Activated CD4-positive, alpha-beta T cell treated with anti-CD3 and anti-CD28 coated beads for 36 hours (primary cell): ENCODE results near the gene PCGF5. TPM values are rescaled to one million over a fixed set of nuclear protein-coding genes. Genes with fewer than 3 reads are reported as not detected.

Experiments used
- ATAC-seq: fragments of 200-7000 bp; cut with Tn5 transposase; one replicate; pipeline ENCODE4 v1.10.0; 2021; ENCODE audit warnings: mild to moderate bottlenecking, moderate library complexity
- CTCF ChIA-PET: fragments of 350-600 bp; sonication (Branson Sonifier 250); formaldehyde crosslinking; loops from one replicate; lab custom pipeline; 2021; ENCODE audit warnings: antibody characterized with exemption; lab: Charles Lee
- POLR2A ChIA-PET: fragments of 350-600 bp; sonication (Branson Sonifier 250); formaldehyde crosslinking; loops from one replicate; lab custom pipeline; 2021; ENCODE audit warnings: antibody characterized with exemption, inconsistent platforms; lab: Charles Lee
- DNase-seq: peaks from one replicate; pipeline ENCODE4 v3.0.0-alpha.2; 2020
- H3K27ac Mint-ChIP-seq: one replicate; pipeline ENCODE4 v1.8.0; 2021; ENCODE audit warnings: mixed read lengths
- H3K27me3 Mint-ChIP-seq: one replicate; pipeline ENCODE4 v1.8.0; 2021; ENCODE audit warnings: mixed read lengths
- H3K36me3 Mint-ChIP-seq: one replicate; pipeline ENCODE4 v1.8.0; 2021; ENCODE audit warnings: low read depth, mixed read lengths
- H3K4me1 Mint-ChIP-seq: one replicate; pipeline ENCODE4 v1.8.0; 2021; ENCODE audit warnings: mixed read lengths
- H3K4me3 Mint-ChIP-seq: one replicate; pipeline ENCODE4 v1.8.0; 2021; ENCODE audit warnings: mild to moderate bottlenecking, moderate library complexity, mixed read lengths
- H3K9me3 Mint-ChIP-seq: one replicate; pipeline ENCODE4 v1.8.0; 2021; ENCODE audit warnings: low read depth, mixed read lengths
- intact Hi-C, 2 experiments: fragments of 100-400 bp; cut with DNase I in 1 of 2; cut with micrococcal nuclease in 1 of 2; formaldehyde crosslinking; loops; one replicate each; pipeline versions ENCODE4 v1.14.2 to v1.15.1; 2022 to 2024; cut with DNase I, micrococcal nuclease
- total RNA-seq, 2 experiments: library from RNA; stranded (reverse); gene quantifications; one replicate each; pipeline ENCODE4 v1.2.3, GENCODE V29; 2021

Gene PCGF5
- total RNA-seq, 2 experiments from 2014 or later: 36.5 to 44.3 TPM

DNA sequence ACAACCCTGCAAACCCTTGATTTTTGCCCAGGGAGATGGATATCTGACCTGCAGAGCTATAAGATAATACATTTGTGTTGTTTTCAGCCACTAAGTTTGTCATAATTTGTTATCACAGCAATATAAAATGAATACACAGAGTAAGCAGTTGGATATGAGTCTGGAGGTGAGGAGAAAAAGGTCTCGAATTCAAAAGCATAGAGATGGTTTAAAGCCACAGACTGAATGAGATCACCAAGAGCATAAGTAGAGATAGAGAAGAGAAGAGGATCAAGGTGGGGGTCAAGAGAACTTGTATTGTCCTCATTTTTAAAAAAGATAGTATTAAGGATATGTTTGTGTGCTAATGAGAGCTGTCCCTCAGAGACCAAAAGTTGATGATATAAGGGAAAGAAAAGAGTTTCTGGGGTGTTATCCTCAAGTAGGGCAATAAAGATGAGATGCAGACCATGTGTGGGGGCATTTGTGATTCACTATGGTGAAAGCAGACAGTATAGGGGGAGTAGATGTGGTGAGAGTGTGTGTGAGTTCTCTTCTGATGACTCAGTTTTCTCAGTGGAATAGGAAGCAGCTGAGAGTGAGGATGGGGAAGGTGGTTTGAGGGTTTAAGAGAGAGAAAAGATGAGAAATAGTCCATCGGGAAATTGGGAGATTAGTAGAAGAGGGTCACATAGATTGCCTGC is 25.8 kb upstream of the PCGF5 start:
- ATAC-seq (peak; percentile 82), DNase-seq (peak; percentile 36)
- CTCF ChIA-PET: interaction anchor here (0.6 to 1.5 kb wide), 2 partner anchors 178 to 189 kb away, joined by 3 to 4 read pairs; no protein-coding TSS in a partner anchor
- Mint-ChIP-seq H3K36me3 (peaks cover 12% of the 10 kb centered on the region), H3K4me3 (no peak overlapping the region), H3K9me3 (peaks cover 4% of the 10 kb centered on the region), H3K27ac (peak overlapping the region; percentile 17), H3K27me3 (no peaks in the 10 kb centered on the region), H3K4me1 (peaks cover 83% of the 10 kb centered on the region)
- intact Hi-C loops: loop anchor here in 1 of 2 experiments (5.0 to 10.0 kb wide), 2 partner anchors 603 to 1400 kb away; partner anchors contain the start of genes KIF11 and TNKS2
- POLR2A ChIA-PET: interaction anchor here (0.6 to 0.9 kb wide), 2 partner anchors 29 to 1107 kb away, joined by 3 to 5 read pairs; no protein-coding TSS in a partner anchor

DNA sequence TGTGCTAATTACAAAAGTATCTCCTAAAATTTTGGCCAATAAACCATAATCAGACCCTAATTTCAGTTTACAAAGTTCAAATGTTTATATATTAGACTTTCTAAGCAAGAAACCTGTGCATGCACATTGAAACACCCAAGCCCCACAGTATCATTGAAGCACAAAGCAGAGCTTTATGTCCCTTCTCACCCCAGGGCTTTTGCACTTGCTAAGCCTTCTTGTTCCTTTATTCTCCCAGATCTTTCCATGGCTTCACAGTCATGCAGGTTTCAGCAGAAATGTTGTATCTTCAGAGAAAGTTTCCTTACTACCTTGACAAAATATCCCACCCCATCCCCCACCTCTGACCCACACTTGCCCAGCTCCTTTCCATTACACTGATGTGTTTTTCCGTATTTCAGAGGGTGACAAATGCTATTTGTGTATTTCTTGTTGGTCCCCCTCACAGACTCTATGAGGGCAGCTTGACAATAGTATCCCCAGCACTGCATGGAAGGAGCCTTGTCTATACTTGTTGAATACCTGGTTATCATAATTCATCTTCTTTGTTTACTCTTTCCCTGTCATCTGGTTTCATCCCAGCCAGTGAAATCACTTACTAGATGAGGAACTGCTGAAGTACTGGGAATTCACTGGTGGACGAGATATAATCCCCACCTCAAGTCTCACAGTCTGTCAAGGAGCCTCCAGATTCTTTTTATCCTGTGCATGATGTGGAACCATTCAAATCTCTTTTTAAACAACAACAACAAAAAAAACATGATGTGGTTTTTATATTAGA is 24.0 kb upstream of the PCGF5 start:
- Mint-ChIP-seq H3K4me3 (no peak overlapping the region), H3K9me3 (peaks cover 4% of the 10 kb centered on the region), H3K27ac (peak overlapping the region; percentile 28), H3K36me3 (peaks cover 12% of the 10 kb centered on the region), H3K27me3 (no peaks in the 10 kb centered on the region), H3K4me1 (peaks cover 83% of the 10 kb centered on the region)
- no peak for ATAC-seq
- ChIA-PET POLR2A (interaction anchor here (0.6 kb wide), 1 partner anchor 26 kb away, joined by 3 read pairs; no protein-coding TSS in a partner anchor), CTCF (no interaction called here)
- no peak for DNase-seq
- intact Hi-C loops: loop anchor here in 1 of 2 experiments (5.0 to 10.0 kb wide), 2 partner anchors 601 to 1398 kb away; partner anchors contain the start of genes KIF11 and TNKS2

DNA sequence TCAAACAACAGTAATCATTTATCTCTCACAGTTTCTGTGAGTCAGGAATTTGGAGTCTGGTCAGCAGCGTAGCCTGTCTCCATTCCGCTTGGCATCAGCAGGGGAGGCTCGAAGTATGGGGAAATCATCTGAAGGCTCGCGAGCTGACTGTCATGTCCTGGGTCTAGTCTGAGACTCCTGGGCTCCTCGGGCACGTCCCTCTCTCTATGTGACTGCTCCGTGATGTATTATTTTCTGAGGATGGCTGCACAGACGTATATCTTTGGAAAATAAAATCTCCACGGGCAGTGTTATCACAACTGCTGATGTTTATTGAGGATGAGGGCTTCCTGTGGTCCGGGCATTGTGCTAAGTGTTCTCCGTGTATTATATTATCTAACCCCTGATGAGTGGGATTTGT is 23.3 kb upstream of the PCGF5 start:
- ChIA-PET POLR2A (interaction anchor here (0.6 kb wide), 1 partner anchor 27 kb away, joined by 3 read pairs; no protein-coding TSS in a partner anchor), CTCF (no interaction called here)
- H3K4me3 Mint-ChIP-seq: no peak overlapping the region
- DNase-seq: no peak
- peaks cover 84% of the 10 kb centered on the region for H3K4me1 Mint-ChIP-seq
- ATAC-seq: no peak
- H3K9me3 Mint-ChIP-seq: peaks cover 4% of the 10 kb centered on the region
- H3K27ac Mint-ChIP-seq: peak overlapping the region; percentile 28
- H3K36me3 Mint-ChIP-seq: peaks cover 12% of the 10 kb centered on the region
- H3K27me3 Mint-ChIP-seq: no peaks in the 10 kb centered on the region
- intact Hi-C loops: loop anchor here in 1 of 2 experiments (5.0 to 10.0 kb wide), 2 partner anchors 600 to 1398 kb away; partner anchors contain the start of genes KIF11 and TNKS2

DNA sequence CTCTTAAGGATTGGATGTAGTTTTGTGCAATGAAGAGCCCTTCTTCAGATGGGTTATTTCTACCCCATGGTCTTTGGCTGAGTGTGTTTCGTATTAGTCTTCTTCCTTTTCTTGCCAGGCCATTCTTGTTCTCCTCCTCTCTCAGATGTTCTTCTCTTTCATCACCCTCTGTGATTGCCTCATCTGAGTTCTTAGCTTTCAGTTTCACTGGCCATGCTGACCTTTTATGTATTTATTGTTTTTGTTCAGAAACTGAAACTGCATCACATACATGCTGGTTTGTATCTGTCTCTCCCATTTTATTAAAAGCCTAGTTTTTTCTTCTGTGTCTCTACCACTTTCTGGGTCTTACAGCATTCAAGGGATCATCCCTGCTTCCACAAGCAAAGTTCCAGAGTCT is 21.7 kb upstream of the PCGF5 start:
- Mint-ChIP-seq H3K4me1 (peaks cover 82% of the 10 kb centered on the region), H3K27me3 (no peaks in the 10 kb centered on the region), H3K27ac (peak overlapping the region; percentile 82), H3K4me3 (no peak overlapping the region), H3K9me3 (peaks cover 2% of the 10 kb centered on the region), H3K36me3 (peaks cover 9% of the 10 kb centered on the region)
- intact Hi-C loops: loop anchor here in 1 of 2 experiments (5.0 to 10.0 kb wide), 2 partner anchors 599 to 1396 kb away; partner anchors contain the start of genes KIF11 and TNKS2
- ATAC-seq: peak; percentile 30
- ChIA-PET CTCF (no interaction called here), POLR2A (interaction anchor here (0.7 kb wide), 1 partner anchor 35 kb away, joined by 6 read pairs; no protein-coding TSS in a partner anchor)
- peak; percentile 19 for DNase-seq

DNA sequence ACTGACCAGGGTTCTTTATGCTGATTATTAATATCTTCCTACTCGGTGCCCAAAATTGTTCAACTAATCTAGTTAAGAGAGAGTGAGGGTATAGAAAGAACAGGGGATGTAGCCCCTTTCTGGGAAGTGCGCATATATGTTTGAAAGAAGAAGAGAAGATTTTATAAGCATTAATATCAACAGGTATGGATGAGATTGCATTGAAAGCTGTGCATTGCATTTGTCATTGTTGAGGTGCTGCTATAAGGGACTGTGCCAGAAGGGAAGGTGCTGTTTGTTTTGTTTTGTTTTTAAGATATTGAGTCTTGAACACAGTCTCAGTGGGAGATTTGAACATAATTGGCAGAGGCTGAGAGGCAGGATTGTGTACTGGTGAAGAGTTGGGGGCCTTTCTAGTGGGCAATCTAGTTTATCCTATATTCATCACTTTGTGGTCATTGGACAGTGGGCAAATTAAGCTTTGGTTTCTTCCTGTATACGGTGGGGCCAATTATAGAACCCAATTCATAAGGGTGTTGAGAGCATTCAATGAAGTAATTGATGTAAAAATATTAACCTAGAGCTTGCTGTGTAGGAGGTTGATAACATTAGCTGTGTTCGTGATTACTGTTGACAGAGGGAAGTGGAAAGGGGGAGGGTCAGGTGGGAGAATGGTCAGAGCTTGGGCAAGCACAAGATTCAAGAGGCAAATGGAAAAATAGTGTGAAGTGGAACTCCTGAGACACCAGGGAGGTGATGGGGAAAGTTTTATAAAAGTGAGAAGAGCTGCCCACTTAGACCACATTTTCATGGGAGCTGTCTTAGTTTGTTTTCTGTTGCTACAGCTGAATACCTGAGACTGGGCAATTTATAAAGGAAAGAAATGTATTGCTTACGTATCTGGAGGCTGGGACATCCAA is 19.9 kb upstream of the PCGF5 start:
- H3K9me3 Mint-ChIP-seq: no peaks in the 10 kb centered on the region
- no peak for DNase-seq
- H3K27ac Mint-ChIP-seq: peak overlapping the region; percentile 89
- ChIA-PET CTCF (interaction anchor here (0.9 to 1.9 kb wide), 7 partner anchors 10 to 331 kb away, joined by 3 to 6 read pairs (median 4); no protein-coding TSS in a partner anchor), POLR2A (interaction anchor here (1.3 kb wide), 1 partner anchor 37 kb away, joined by 6 read pairs; no protein-coding TSS in a partner anchor)
- H3K36me3 Mint-ChIP-seq: peaks cover 11% of the 10 kb centered on the region
- peak; percentile 1 for ATAC-seq
- peak overlapping the region; percentile 45 for H3K4me3 Mint-ChIP-seq
- no peaks in the 10 kb centered on the region for H3K27me3 Mint-ChIP-seq
- intact Hi-C loops: loop anchor here (1.0 to 5.0 kb wide), 6 partner anchors 20 to 212 kb away; partner anchors contain the start of genes PCGF5 (in 2 of the 2) and HECTD2 (in 1 of the 2)
- peaks cover 83% of the 10 kb centered on the region for H3K4me1 Mint-ChIP-seq

DNA sequence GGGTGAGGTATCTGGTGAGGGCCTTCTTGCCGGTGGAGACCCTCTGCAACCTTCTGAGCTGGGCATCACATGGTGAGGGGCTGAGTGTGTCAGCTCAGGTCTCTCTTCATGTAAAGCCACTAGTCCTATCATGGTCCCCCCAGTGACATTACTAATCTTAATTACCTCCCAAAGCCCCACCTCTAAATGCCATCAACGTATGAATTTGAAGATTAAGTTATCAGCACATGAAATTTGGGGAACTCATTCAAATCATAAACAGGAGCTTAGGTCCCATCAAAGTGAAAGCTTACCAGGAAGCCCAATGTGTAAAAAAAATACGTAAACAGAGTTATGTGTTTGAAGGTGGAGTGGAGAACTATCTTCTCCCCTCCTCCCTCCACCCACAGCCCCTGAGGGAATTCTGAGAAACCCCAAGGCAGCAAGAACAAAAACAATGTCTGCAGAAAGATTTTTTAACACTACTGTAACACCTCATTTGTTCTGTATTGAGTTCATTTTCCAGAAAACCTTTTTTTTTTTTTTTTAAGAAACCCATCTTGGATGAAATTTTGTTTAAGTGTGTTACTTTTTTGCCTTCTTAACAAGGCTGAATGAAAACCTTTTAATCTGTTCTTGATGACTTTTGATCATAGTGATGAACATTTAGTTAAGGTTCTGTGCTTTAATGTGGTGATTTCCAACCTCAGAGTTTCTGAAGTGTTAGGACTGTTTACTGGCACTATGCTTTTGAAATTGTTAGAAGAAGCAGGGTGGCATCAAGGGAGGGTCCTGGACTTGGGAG is 19.1 kb upstream of the PCGF5 start:
- Mint-ChIP-seq H3K9me3 (no peaks in the 10 kb centered on the region), H3K4me1 (peaks cover 88% of the 10 kb centered on the region), H3K27me3 (no peaks in the 10 kb centered on the region), H3K4me3 (peak overlapping the region; percentile 45), H3K36me3 (peaks cover 10% of the 10 kb centered on the region), H3K27ac (peak overlapping the region; percentile 89)
- POLR2A ChIA-PET: interaction anchor here (1.3 kb wide), 1 partner anchor 38 kb away, joined by 6 read pairs; no protein-coding TSS in a partner anchor
- ATAC-seq (peak; percentile 63), DNase-seq (peak; percentile 73)
- intact Hi-C loops: loop anchor here (1.0 to 5.0 kb wide), 6 partner anchors 19 to 211 kb away; partner anchors contain the start of genes PCGF5 (in 2 of the 2) and HECTD2 (in 1 of the 2)
- CTCF ChIA-PET: interaction anchor here (0.9 to 1.9 kb wide), 7 partner anchors 10 to 332 kb away, joined by 3 to 6 read pairs (median 4); no protein-coding TSS in a partner anchor

DNA sequence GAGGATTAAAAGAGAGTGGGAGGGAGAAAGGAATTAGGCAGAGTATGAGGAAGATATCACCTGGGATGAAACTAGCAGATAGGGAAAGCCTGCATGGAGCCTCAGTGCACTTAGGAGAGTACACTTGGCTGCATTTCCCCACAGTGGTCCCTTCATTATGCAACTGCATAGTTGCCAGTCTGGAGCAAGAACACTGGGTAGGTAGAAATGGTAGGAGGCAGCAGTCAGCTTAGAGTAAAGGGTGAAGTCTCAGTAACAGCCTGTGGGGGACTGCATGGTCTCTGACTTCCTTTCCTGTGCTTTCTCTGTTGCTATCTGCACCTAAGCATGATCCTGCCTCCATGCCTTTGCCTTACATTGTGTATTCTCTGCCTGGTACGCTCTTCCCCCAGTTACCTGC is 14.0 kb upstream of the PCGF5 start:
- ATAC-seq (peak; percentile 53), DNase-seq (peak; percentile 17)
- Mint-ChIP-seq H3K36me3 (peaks cover 4% of the 10 kb centered on the region), H3K9me3 (no peaks in the 10 kb centered on the region), H3K4me3 (no peak overlapping the region), H3K27me3 (no peaks in the 10 kb centered on the region), H3K27ac (peak overlapping the region; percentile 51), H3K4me1 (peaks cover 82% of the 10 kb centered on the region)
- intact Hi-C loops: no loop called here
- CTCF ChIA-PET: no interaction called here
- POLR2A ChIA-PET: no interaction called here

DNA sequence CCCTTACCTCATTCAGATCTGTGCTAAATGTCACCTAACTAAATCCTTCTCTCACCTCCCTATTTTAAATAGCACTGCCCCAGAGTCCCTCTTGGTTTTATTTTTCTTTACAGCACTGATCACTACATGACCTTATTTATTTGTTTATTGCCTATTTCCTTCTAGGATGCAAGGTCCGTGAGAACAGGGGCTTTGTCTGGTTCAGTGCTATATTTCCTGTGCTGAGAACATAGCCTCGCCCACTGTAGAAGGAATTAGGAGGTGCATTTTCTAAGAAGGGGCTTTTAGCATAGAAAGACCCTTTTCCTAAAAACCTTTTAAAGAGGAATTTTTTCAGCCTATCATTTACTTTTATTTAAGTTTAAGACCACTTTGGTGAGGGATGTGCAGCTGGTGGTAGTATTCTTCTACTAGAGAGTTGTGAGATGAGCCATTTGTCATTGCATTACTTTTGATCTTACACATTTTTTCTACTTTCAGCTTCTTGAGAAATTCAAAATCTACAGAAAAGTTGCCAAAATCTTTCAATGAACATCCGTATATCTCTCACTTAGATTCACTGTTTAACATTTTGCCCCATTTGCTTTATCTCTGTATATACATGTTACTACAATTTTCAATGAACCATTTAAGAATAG is 13.5 kb upstream of the PCGF5 start:
- H3K4me3 Mint-ChIP-seq: no peak overlapping the region
- no peaks in the 10 kb centered on the region for H3K9me3 Mint-ChIP-seq
- CTCF ChIA-PET: no interaction called here
- H3K4me1 Mint-ChIP-seq: peaks cover 80% of the 10 kb centered on the region
- DNase-seq: no peak
- POLR2A ChIA-PET: no interaction called here
- H3K27me3 Mint-ChIP-seq: no peaks in the 10 kb centered on the region
- H3K36me3 Mint-ChIP-seq: peaks cover 4% of the 10 kb centered on the region
- ATAC-seq: peak; percentile 66
- H3K27ac Mint-ChIP-seq: peak overlapping the region; percentile 52
- intact Hi-C loops: no loop called here

DNA sequence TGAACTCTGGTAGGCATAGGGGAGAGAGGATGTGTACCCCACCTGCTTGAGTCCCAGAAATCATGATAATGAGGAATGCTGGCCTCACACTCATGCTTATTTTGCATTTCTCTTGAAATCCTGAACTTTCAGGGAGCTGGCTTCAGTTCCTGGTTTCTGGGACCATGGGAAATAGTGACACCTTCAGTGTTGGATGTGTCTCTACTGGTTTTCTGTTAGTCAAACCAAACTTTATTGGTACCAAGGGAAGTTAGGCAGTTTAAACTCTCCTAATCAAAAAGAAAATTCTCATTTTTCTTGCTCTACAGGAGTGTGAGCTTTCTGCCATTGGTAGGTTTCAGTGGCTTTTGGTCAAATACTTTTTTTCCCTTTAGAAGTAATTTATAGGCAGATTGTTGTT is 11.8 kb upstream of the PCGF5 start:
- peaks cover 4% of the 10 kb centered on the region for H3K36me3 Mint-ChIP-seq
- CTCF ChIA-PET: interaction anchor here (0.6 to 1.3 kb wide), 2 partner anchors 42 to 244 kb away, joined by 3 to 4 read pairs; no protein-coding TSS in a partner anchor
- H3K4me1 Mint-ChIP-seq: peaks cover 66% of the 10 kb centered on the region
- H3K27ac Mint-ChIP-seq: peak overlapping the region; percentile 25
- DNase-seq: no peak
- H3K9me3 Mint-ChIP-seq: no peaks in the 10 kb centered on the region
- H3K27me3 Mint-ChIP-seq: no peaks in the 10 kb centered on the region
- POLR2A ChIA-PET: no interaction called here
- no peak for ATAC-seq
- H3K4me3 Mint-ChIP-seq: no peak overlapping the region
- intact Hi-C loops: no loop called here
